Hepatocyte (in vitro differentiated cells): ENCODE results near the gene NAP1L4. TPM values are rescaled to one million over a fixed set of nuclear protein-coding genes. Genes with fewer than 3 reads are reported as not detected.
A peak's percentile ranks its signal among the peaks of the same experiment; 100 is the strongest.

Experiments
- DNase-seq: peaks from one replicate; pipeline ENCODE4 v3.0.0-alpha.2; 2016; ENCODE audit warnings: low spot score
- H2AFZ ChIP-seq: fragments of 200-600 bp; sonication (generic); 2 replicates; pipeline ENCODE4 v1.6.0; 2016; ENCODE audit warnings: antibody characterized with exemption, mild to moderate bottlenecking
- H3K27ac ChIP-seq: fragments of 200-600 bp; sonication (generic); 2 replicates; pipeline ENCODE4 v1.5.1; 2016; ENCODE audit warnings: mild to moderate bottlenecking
- H3K27me3 ChIP-seq: fragments of 200-600 bp; sonication (generic); 2 replicates; pipeline ENCODE4 v1.6.1; 2016
- H3K36me3 ChIP-seq: fragments of 200-600 bp; sonication (generic); replicated peaks from 2 replicates; pipeline ENCODE4 v1.5.1; 2016; ENCODE audit warnings: low read depth; ENCODE audit not compliant: insufficient read depth
- H3K4me1 ChIP-seq: fragments of 200-600 bp; sonication (generic); 2 replicates; pipeline ENCODE4 v1.5.1; 2016; ENCODE audit warnings: mild to moderate bottlenecking, moderate library complexity; ENCODE audit not compliant: insufficient read depth
- H3K4me2 ChIP-seq: fragments of 200-600 bp; sonication (generic); 2 replicates; pipeline ENCODE4 v1.6.0; 2016
- H3K4me3 ChIP-seq: fragments of 200-600 bp; sonication (generic); 2 replicates; pipeline ENCODE4 v1.5.1; 2016; ENCODE audit warnings: mild to moderate bottlenecking
- H3K79me2 ChIP-seq: fragments of 200-600 bp; sonication (generic); 2 replicates; pipeline ENCODE4 v1.6.0; 2017; ENCODE audit warnings: mild to moderate bottlenecking
- H3K9me2 ChIP-seq: fragments of 200-600 bp; sonication (generic); replicated peaks from 2 replicates; pipeline ENCODE4 v1.6.0; 2017; ENCODE audit warnings: mild to moderate bottlenecking; ENCODE audit not compliant: insufficient read depth
- H3K9me3 ChIP-seq: fragments of 200-600 bp; sonication (generic); 2 replicates; pipeline ENCODE4 v1.5.1; 2016; ENCODE audit warnings: low read depth, mild to moderate bottlenecking
- H4K20me1 ChIP-seq: fragments of 200-600 bp; sonication (generic); 2 replicates; pipeline ENCODE4 v1.6.0; 2016; ENCODE audit warnings: mild to moderate bottlenecking; ENCODE audit not compliant: insufficient read depth, poor library complexity, severe bottlenecking
- CTCF ChIP-seq: fragments of 200-600 bp; sonication (generic); IDR thresholded peaks from 2 replicates; pipeline ENCODE4 v1.5.1; 2016; ENCODE audit warnings: antibody characterized with exemption, mild to moderate bottlenecking; ENCODE audit not compliant: poor library complexity
- EZH2 ChIP-seq: fragments of 200-600 bp; sonication (generic); IDR thresholded peaks from 2 replicates; pipeline ENCODE4 v1.6.1; 2016; ENCODE audit warnings: antibody characterized with exemption, mild to moderate bottlenecking, borderline replicate concordance
- EZH2phosphoT487 ChIP-seq: fragments of 200-600 bp; sonication (generic); IDR thresholded peaks from one replicate; pipeline ENCODE4 v1.6.1; 2018; ENCODE audit warnings: antibody characterized with exemption, mild to moderate bottlenecking, low read depth, moderate library complexity; ENCODE audit not compliant: unreplicated experiment, severe bottlenecking
- WGBS: methylation state at CpG from one replicate; pipeline ENCODE4 v1.1.6; 2016; ENCODE audit warnings: low lambda C conversion rate; ENCODE audit errors: missing lambda C conversion rate; 5-methylcytosine and 5-hydroxymethylcytosine counted together
- polyA plus RNA-seq: library from polyadenylated mRNA; unstranded; fragments of >200 nt; fragmentation: Nextera tagmentation; extraction: Ambion mirVana; gene quantifications from 2 replicates; pipeline ENCODE4 v1.2.1, GENCODE V29; 2016
- total RNA-seq: library from RNA; depleted of rRNA; stranded (reverse); fragments of >200 nt; gene quantifications from 2 replicates; pipeline ENCODE4 v1.2.3, GENCODE V29; 2014

Gene NAP1L4
- total and polyA plus RNA-seq, 2 experiments from 2014 or later: 79.0 to 118 TPM

- H3K4me2 ChIP-seq: peak overlapping the region; percentile 90
- peak overlapping the region; percentile 99 for H3K27ac ChIP-seq
- H2AFZ ChIP-seq: no peak overlapping the region
- no peak for TF ChIP-seq EZH2
- no peak for TF ChIP-seq CTCF
- TF ChIP-seq EZH2phosphoT487: no peak
- H3K36me3 ChIP-seq: no peaks in the 10 kb centered on the region
- H3K27me3 ChIP-seq: no peaks in the 10 kb centered on the region
- H3K4me3 ChIP-seq: peak overlapping the region; percentile 77
- H3K79me2 ChIP-seq: peaks cover 85% of the 10 kb centered on the region
- WGBS: 63% methylated on average over 11 of the region's 11 CpGs
- H3K9me3 ChIP-seq: no peaks in the 10 kb centered on the region
- H4K20me1 ChIP-seq: peaks cover 81% of the 10 kb centered on the region
- peaks cover 28% of the 10 kb centered on the region for H3K4me1 ChIP-seq
- no peak for DNase-seq
- no peaks in the 10 kb centered on the region for H3K9me2 ChIP-seq
Observed at GRCh38 chr11:2987881-2988861, 4.0 kb downstream of the NAP1L4 start.

- Histone ChIP-seq H3K79me2 (peaks cover 100% of the 10 kb centered on the region), H3K9me3 (no peaks in the 10 kb centered on the region), H3K4me2 (no peak overlapping the region), H3K36me3 (no peaks in the 10 kb centered on the region), H3K4me3 (no peak overlapping the region), H3K9me2 (no peaks in the 10 kb centered on the region), H3K4me1 (peaks cover 11% of the 10 kb centered on the region), H4K20me1 (peaks cover 99% of the 10 kb centered on the region), H2AFZ (no peak overlapping the region), H3K27ac (no peak overlapping the region), H3K27me3 (no peaks in the 10 kb centered on the region)
- TF ChIP-seq EZH2phosphoT487: no peak
- TF ChIP-seq CTCF: no peak
- TF ChIP-seq EZH2: no peak
- WGBS: 98% methylated on average over 4 of the region's 4 CpGs
- DNase-seq: no peak
Observed at GRCh38 chr11:2983908-2984307, 8.2 kb downstream of the NAP1L4 start.

- no peaks in the 10 kb centered on the region for H3K27me3 ChIP-seq
- H3K9me2 ChIP-seq: no peaks in the 10 kb centered on the region
- H3K9me3 ChIP-seq: no peaks in the 10 kb centered on the region
- no peak for DNase-seq
- no peaks in the 10 kb centered on the region for H3K36me3 ChIP-seq
- H3K27ac ChIP-seq: no peak overlapping the region
- H3K79me2 ChIP-seq: peaks cover 100% of the 10 kb centered on the region
- no peak overlapping the region for H2AFZ ChIP-seq
- peaks cover 96% of the 10 kb centered on the region for H4K20me1 ChIP-seq
- H3K4me1 ChIP-seq: no peaks in the 10 kb centered on the region
- H3K4me2 ChIP-seq: no peak overlapping the region
- WGBS: 68% methylated on average over 2 of the region's 2 CpGs
- TF ChIP-seq EZH2phosphoT487 (no peak), CTCF (no peak), EZH2 (no peak)
- H3K4me3 ChIP-seq: no peak overlapping the region
Observed at GRCh38 chr11:2982214-2982613, 9.9 kb downstream of the NAP1L4 start.
